Measurements from ENCODE around the gene ATXN7L1. TPM values are rescaled to one million over a fixed set of nuclear protein-coding genes. Genes with fewer than 3 reads are reported as not detected.

Gene ATXN7L1
- total and polyA plus RNA-seq, 4 donors, result 4.2 to 22.5 (median 8.5) TPM

- H3K4me1 ChIP-seq (ENCODE audit: control insufficient read depth in 5 of 5, insufficient read depth in 5 of 5, low read length in 5 of 5), result peaks cover 7 to 51% (median 13%) of the 10 kb centered on the region in 5 donors
- no peak overlapping the region for H3K9ac ChIP-seq (ENCODE audit: insufficient read depth in 1 of 2, low read length in 2 of 2)
- no peak for TF ChIP-seq CTCF (IDR thresholded peaks at IDR 0.05; ENCODE audit: control extremely low read depth, extremely low read depth)
- H3K9me3 ChIP-seq (ENCODE audit: control insufficient read depth in 4 of 4, insufficient read depth in 3 of 4, low read length in 3 of 4), result no peaks in the 10 kb centered on the region
- H3K4me3 ChIP-seq, result no peak overlapping the region
- DNase-seq, result no peak
- H3K36me3 ChIP-seq (ENCODE audit: control insufficient read depth in 4 of 4, insufficient read depth in 4 of 4, low read length in 4 of 4), result peaks cover 0 to 6% (median 0%) of the 10 kb centered on the region in 4 donors
- H3K27me3 ChIP-seq (ENCODE audit: control insufficient read depth in 3 of 3, insufficient read depth in 3 of 3, low read length in 2 of 3), result no peaks in the 10 kb centered on the region
- no peak overlapping the region for H3K27ac ChIP-seq (ENCODE audit: low read depth in 1 of 2, low read length in 1 of 2)
- ATAC-seq (ENCODE audit: insufficient read depth, low FRiP score), result no peak
- WGBS, 2 donors, result 92 to 95% methylated on average over 8 of the region's 8 CpGs
Observed at GRCh38 chr7:105654095-105654686, 222.2 kb downstream of the ATXN7L1 start.

- Histone ChIP-seq H3K9me3 (ENCODE audit: control insufficient read depth in 4 of 4, insufficient read depth in 3 of 4, low read length in 3 of 4) (no peaks in the 10 kb centered on the region), H3K36me3 (ENCODE audit: control insufficient read depth in 4 of 4, insufficient read depth in 4 of 4, low read length in 4 of 4) (peaks cover 0 to 9% (median 0%) of the 10 kb centered on the region in 4 donors), H3K4me1 (ENCODE audit: control insufficient read depth in 5 of 5, insufficient read depth in 5 of 5, low read length in 5 of 5) (peaks cover 7 to 58% (median 19%) of the 10 kb centered on the region in 5 donors), H3K27me3 (ENCODE audit: control insufficient read depth in 3 of 3, insufficient read depth in 3 of 3, low read length in 2 of 3) (no peaks in the 10 kb centered on the region), H3K27ac (ENCODE audit: low read depth in 1 of 2, low read length in 1 of 2) (no peak overlapping the region), H3K9ac (ENCODE audit: insufficient read depth in 1 of 2, low read length in 2 of 2) (no peak overlapping the region), H3K4me3 (no peak overlapping the region)
- DNase-seq (no peak), ATAC-seq (ENCODE audit: insufficient read depth, low FRiP score) (no peak)
- 90 to 98% methylated on average over 6 of the region's 6 CpGs for WGBS, 2 donors
- TF ChIP-seq CTCF (IDR thresholded peaks at IDR 0.05; ENCODE audit: control extremely low read depth, extremely low read depth), result no peak
Observed at GRCh38 chr7:105653441-105654005, 222.9 kb downstream of the ATXN7L1 start.

GRCh38 chr7:105652359-105652993 lies 223.9 kb downstream of the ATXN7L1 start:
- H3K9me3 ChIP-seq (ENCODE audit: control insufficient read depth in 4 of 4, insufficient read depth in 3 of 4, low read length in 3 of 4), result no peaks in the 10 kb centered on the region
- H3K9ac ChIP-seq (ENCODE audit: insufficient read depth in 1 of 2, low read length in 2 of 2), result peak overlapping the region in 1 of 2 donors; percentile 30
- TF ChIP-seq CTCF (IDR thresholded peaks at IDR 0.05; ENCODE audit: control extremely low read depth, extremely low read depth), result peak; percentile 57
- WGBS, 2 donors, result 50 to 54% methylated on average over 8 of the region's 8 CpGs
- ATAC-seq (ENCODE audit: insufficient read depth, low FRiP score) (peak; percentile 72), DNase-seq (peak; percentile 81 to 89 (median 84))
- peaks cover 0 to 9% (median 0%) of the 10 kb centered on the region in 4 donors for H3K36me3 ChIP-seq (ENCODE audit: control insufficient read depth in 4 of 4, insufficient read depth in 4 of 4, low read length in 4 of 4)
- peaks cover 7 to 65% (median 23%) of the 10 kb centered on the region in 5 donors for H3K4me1 ChIP-seq (ENCODE audit: control insufficient read depth in 5 of 5, insufficient read depth in 5 of 5, low read length in 5 of 5)
- H3K27ac ChIP-seq (ENCODE audit: low read depth in 1 of 2, low read length in 1 of 2), result no peak overlapping the region
- no peak overlapping the region for H3K4me3 ChIP-seq
- no peaks in the 10 kb centered on the region for H3K27me3 ChIP-seq (ENCODE audit: control insufficient read depth in 3 of 3, insufficient read depth in 3 of 3, low read length in 2 of 3)

Measured in lung (tissue), 12 donors.